ENCODE results near the gene C1QTNF8. TPM values are rescaled to one million over a fixed set of nuclear protein-coding genes. Genes with fewer than 3 reads are reported as not detected.

The C1QTNF8 gene
- total and polyA plus RNA-seq, 11 donors = not detected

- WGBS, 4 donors = 77 to 82% (median 80%) methylated on average over 6 to 9 of the region's 9 CpGs
- DNase-seq (no peak), ATAC-seq (no peak)
- Histone ChIP-seq H3K9me3 (peaks cover 0 to 6% (median 0%) of the 10 kb centered on the region in 12 donors), H3K27me3 (peaks cover 5 to 52% (median 12%) of the 10 kb centered on the region in 9 donors), H3K27ac (no peak overlapping the region), H3K36me3 (no peaks in the 10 kb centered on the region), H3K4me1 (peaks cover 0 to 17% (median 2%) of the 10 kb centered on the region in 12 donors), H3K4me3 (no peak overlapping the region)
- intact Hi-C loops (cut with DNase I) = no loop called here
- no peak for TF ChIP-seq CTCF (IDR thresholded peaks at IDR 0.05)
- TF ChIP-seq POLR2A (IDR thresholded peaks at IDR 0.05) = no peak
Measured at GRCh38 chr16:1052721-1053120, 43.3 kb downstream of the C1QTNF8 start.

GRCh38 chr16:1051446-1051845, 44.6 kb downstream of the C1QTNF8 start:
- H3K36me3 ChIP-seq = no peaks in the 10 kb centered on the region
- peaks cover 6 to 55% (median 8%) of the 10 kb centered on the region in 9 donors for H3K27me3 ChIP-seq
- TF ChIP-seq CTCF (IDR thresholded peaks at IDR 0.05) = no peak
- no peak for TF ChIP-seq POLR2A (IDR thresholded peaks at IDR 0.05)
- no peak overlapping the region for H3K27ac ChIP-seq
- H3K9me3 ChIP-seq = peaks cover 0 to 3% (median 0%) of the 10 kb centered on the region in 12 donors
- intact Hi-C loops (cut with DNase I) = loop anchor here in 1 of 10 donors (2.0 kb wide), 1 partner anchor 341 kb away; no protein-coding TSS in a partner anchor
- no peak overlapping the region for H3K4me3 ChIP-seq
- ATAC-seq (no peak), DNase-seq (no peak)
- WGBS, 4 donors = 89 to 96% (median 90%) methylated on average over 12 to 17 of the region's 17 CpGs
- peaks cover 0 to 17% (median 2%) of the 10 kb centered on the region in 12 donors for H3K4me1 ChIP-seq

- ATAC-seq = no peak
- Histone ChIP-seq H3K27me3 (peaks cover 6 to 60% (median 13%) of the 10 kb centered on the region in 9 donors), H3K4me3 (no peak overlapping the region), H3K36me3 (no peaks in the 10 kb centered on the region), H3K4me1 (peaks cover 0 to 20% (median 2%) of the 10 kb centered on the region in 12 donors), H3K27ac (no peak overlapping the region), H3K9me3 (no peaks in the 10 kb centered on the region)
- no peak for DNase-seq
- TF ChIP-seq POLR2A (IDR thresholded peaks at IDR 0.05) (no peak), CTCF (IDR thresholded peaks at IDR 0.05) (no peak)
- intact Hi-C loops (cut with DNase I) = loop anchor here in 1 of 10 donors (2.0 kb wide), 1 partner anchor 340 kb away; no protein-coding TSS in a partner anchor
- WGBS, 4 donors = 87 to 93% (median 88%) methylated on average over 12 to 15 of the region's 15 CpGs
Measured at GRCh38 chr16:1050921-1051320, 45.1 kb downstream of the C1QTNF8 start.

- H3K36me3 ChIP-seq = no peaks in the 10 kb centered on the region
- H3K27me3 ChIP-seq = peaks cover 6 to 64% (median 16%) of the 10 kb centered on the region in 9 donors
- intact Hi-C loops (cut with DNase I) = loop anchor here in 1 of 10 donors (2.0 kb wide), 1 partner anchor 340 kb away; no protein-coding TSS in a partner anchor
- no peak overlapping the region for H3K4me3 ChIP-seq
- H3K4me1 ChIP-seq = peaks cover 0 to 24% (median 2%) of the 10 kb centered on the region in 12 donors
- no peaks in the 10 kb centered on the region for H3K9me3 ChIP-seq
- WGBS, 4 donors = 82 to 91% (median 87%) methylated on average over 23 to 30 of the region's 30 CpGs
- TF ChIP-seq POLR2A (IDR thresholded peaks at IDR 0.05) (no peak), CTCF (IDR thresholded peaks at IDR 0.05) (no peak)
- DNase-seq = no peak
- no peak overlapping the region for H3K27ac ChIP-seq
- no peak for ATAC-seq
Measured at GRCh38 chr16:1050516-1050915, 45.5 kb downstream of the C1QTNF8 start.
